Measurements from ENCODE around the gene CACNB2. TPM values are rescaled to one million over a fixed set of nuclear protein-coding genes. Genes with fewer than 3 reads are reported as not detected.

CACNB2 gene
- total and polyA plus RNA-seq, 2 donors (not counting 3 experiments of a cell fraction or from before 2014, with no cell fraction given), result not detected

DNA sequence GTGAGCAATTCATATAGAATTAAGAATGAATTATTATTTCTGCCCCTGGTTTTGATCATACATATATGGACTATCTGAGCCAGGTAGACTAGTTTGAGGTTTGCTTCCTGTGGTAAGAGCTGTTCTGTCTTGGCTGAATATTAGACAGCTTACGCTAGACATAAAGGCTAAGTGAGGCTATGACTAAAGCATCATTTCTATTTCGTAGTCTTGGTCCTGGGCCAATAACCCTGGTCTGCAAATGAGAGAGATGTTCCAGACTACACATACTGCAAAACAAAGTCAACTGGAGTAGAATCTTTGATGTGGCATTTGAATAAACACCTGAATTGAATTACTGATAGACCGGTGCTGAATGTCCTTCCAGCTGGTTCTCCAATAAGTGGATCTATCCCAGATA is 40.8 kb upstream of the CACNB2 start:
- no peaks in the 10 kb centered on the region for H3K79me2 ChIP-seq (ENCODE audit: control insufficient read depth, insufficient read depth, low read length)
- TF ChIP-seq GATA2 (IDR thresholded peaks at IDR 0.05; ENCODE audit: insufficient read depth, insufficient read length, low read depth, low read length) (no peak), POLR2A (IDR thresholded peaks at IDR 0.05; ENCODE audit: low read depth, low read length) (no peak), EZH2 (IDR thresholded peaks at IDR 0.05; ENCODE audit: borderline replicate concordance, low read depth, low read length, severe bottlenecking) (no peak), MYC (IDR thresholded peaks at IDR 0.05; ENCODE audit: low read depth, low read length) (no peak), FOS (IDR thresholded peaks at IDR 0.05; ENCODE audit: borderline replicate concordance, insufficient read depth, low read length) (no peak), JUN (IDR thresholded peaks at IDR 0.05; ENCODE audit: borderline replicate concordance, insufficient read depth, insufficient read length, low read depth) (no peak), POLR2AphosphoS5 (IDR thresholded peaks at IDR 0.05; ENCODE audit: insufficient read depth, low read depth, low read length) (no peak)
- TF ChIP-seq, protein P1, sequence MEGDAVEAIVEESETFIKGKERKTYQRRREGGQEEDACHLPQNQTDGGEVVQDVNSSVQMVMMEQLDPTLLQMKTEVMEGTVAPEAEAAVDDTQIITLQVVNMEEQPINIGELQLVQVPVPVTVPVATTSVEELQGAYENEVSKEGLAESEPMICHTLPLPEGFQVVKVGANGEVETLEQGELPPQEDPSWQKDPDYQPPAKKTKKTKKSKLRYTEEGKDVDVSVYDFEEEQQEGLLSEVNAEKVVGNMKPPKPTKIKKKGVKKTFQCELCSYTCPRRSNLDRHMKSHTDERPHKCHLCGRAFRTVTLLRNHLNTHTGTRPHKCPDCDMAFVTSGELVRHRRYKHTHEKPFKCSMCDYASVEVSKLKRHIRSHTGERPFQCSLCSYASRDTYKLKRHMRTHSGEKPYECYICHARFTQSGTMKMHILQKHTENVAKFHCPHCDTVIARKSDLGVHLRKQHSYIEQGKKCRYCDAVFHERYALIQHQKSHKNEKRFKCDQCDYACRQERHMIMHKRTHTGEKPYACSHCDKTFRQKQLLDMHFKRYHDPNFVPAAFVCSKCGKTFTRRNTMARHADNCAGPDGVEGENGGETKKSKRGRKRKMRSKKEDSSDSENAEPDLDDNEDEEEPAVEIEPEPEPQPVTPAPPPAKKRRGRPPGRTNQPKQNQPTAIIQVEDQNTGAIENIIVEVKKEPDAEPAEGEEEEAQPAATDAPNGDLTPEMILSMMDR (IDR thresholded peaks at IDR 0.05; ENCODE audit: extremely low read depth in 1 of 2, insufficient read depth in 1 of 2, low read depth in 1 of 2, low read length in 2 of 2), result no peak
- TF ChIP-seq, protein P2, sequence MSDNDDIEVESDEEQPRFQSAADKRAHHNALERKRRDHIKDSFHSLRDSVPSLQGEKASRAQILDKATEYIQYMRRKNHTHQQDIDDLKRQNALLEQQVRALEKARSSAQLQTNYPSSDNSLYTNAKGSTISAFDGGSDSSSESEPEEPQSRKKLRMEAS (IDR thresholded peaks at IDR 0.05; ENCODE audit: insufficient read depth, insufficient read length), result no peak
- no peaks in the 10 kb centered on the region for H3K36me3 ChIP-seq (ENCODE audit: control insufficient read depth in 2 of 2, extremely low read depth in 1 of 2, insufficient read depth in 2 of 2, low read length in 2 of 2)
- no peak for FAIRE-seq
- no peaks in the 10 kb centered on the region for H4K20me1 ChIP-seq (replicated peaks; ENCODE audit: control insufficient read depth, extremely low read depth, insufficient read depth, low read length)
- dilution Hi-C loops (cut with MboI; ENCODE audit: extremely low pct_ligation_motif_present, low sequenced_read_pairs), result no loop called here
- ChIA-PET CTCF (no interaction called here), POLR2A (no interaction called here)
- H3K27ac ChIP-seq (ENCODE audit: insufficient read depth, low read depth, low read length), result no peak overlapping the region
- no peak overlapping the region for H2AFZ ChIP-seq (ENCODE audit: low read depth, low read length)
- no peak overlapping the region for H3K4me3 ChIP-seq (replicated peaks in 1 of 3; ENCODE audit: insufficient read depth in 1 of 3, low read depth in 1 of 3, low read length in 3 of 3)
- H3K4me2 ChIP-seq (ENCODE audit: insufficient read depth, low read length), result no peak overlapping the region
- no peak for DNase-seq (ENCODE audit: low read depth, low spot score)
- H3K9me3 ChIP-seq (replicated peaks; ENCODE audit: control insufficient read depth, insufficient read depth, low read length), result no peaks in the 10 kb centered on the region
- no peak overlapping the region for H3K9ac ChIP-seq (replicated peaks; ENCODE audit: extremely low read depth, insufficient read depth, low read length)
- no peaks in the 10 kb centered on the region for H3K9me1 ChIP-seq (replicated peaks; ENCODE audit: control insufficient read depth, extremely low read depth, insufficient read depth, low read length)
- BruUV-seq (replicated peaks), result no TSS peak
- H3K4me1 ChIP-seq (ENCODE audit: control insufficient read depth, extremely low read depth, insufficient read depth, low read length), result no peaks in the 10 kb centered on the region
- no peaks in the 10 kb centered on the region for H3K27me3 ChIP-seq (ENCODE audit: control insufficient read depth in 2 of 2, insufficient read depth in 2 of 2, low read length in 2 of 2)
- intact Hi-C loops (cut with micrococcal nuclease), result no loop called here

Data from endothelial cell of umbilical vein (primary cell).